ENCODE measurements around the gene IGF1R.

GRCh38 chr15:98643115-98643514 lies 5.2 kb upstream of the IGF1R start:
- TF ChIP-seq CTCF (IDR thresholded peaks at IDR 0.05; ENCODE audit: low read depth, low read length) = no peak
- no peak for TF ChIP-seq EZH2phosphoT487 (IDR thresholded peaks at IDR 0.05; ENCODE audit: low read depth)
